Activated B cell treated with CpG ODN at 0.5 μM for 24 hours (primary cell): ENCODE measurements around the gene CD200R1L. TPM values are rescaled to one million over a fixed set of nuclear protein-coding genes. Genes with fewer than 3 reads are reported as not detected.
A peak's percentile ranks its signal among the peaks of the same experiment; 100 is the strongest.

ENCODE experiments used
- ATAC-seq: fragments of 200-7000 bp; cut with Tn5 transposase; one replicate; pipeline ENCODE4 v1.10.0; 2021; ENCODE audit warnings: low read depth, mild to moderate bottlenecking, moderate library complexity
- CTCF ChIA-PET: fragments of 350-600 bp; sonication (Branson Sonifier 250); formaldehyde crosslinking; loops from one replicate; lab custom pipeline; 2021; ENCODE audit warnings: antibody characterized with exemption; lab: Charles Lee
- POLR2A ChIA-PET: fragments of 350-600 bp; sonication (Branson Sonifier 250); formaldehyde crosslinking; loops from one replicate; lab custom pipeline; 2021; ENCODE audit warnings: antibody characterized with exemption; lab: Charles Lee
- DNase-seq: peaks from one replicate; pipeline ENCODE4 v3.0.0; 2022
- H3K27ac Mint-ChIP-seq: one replicate; pipeline ENCODE4 v1.8.0; 2020; ENCODE audit warnings: mixed read lengths
- H3K27me3 Mint-ChIP-seq: one replicate; pipeline ENCODE4 v1.8.0; 2021; ENCODE audit warnings: mixed read lengths
- H3K36me3 Mint-ChIP-seq: one replicate; pipeline ENCODE4 v1.8.0; 2021; ENCODE audit warnings: low read depth, mixed read lengths
- H3K4me1 Mint-ChIP-seq: one replicate; pipeline ENCODE4 v1.8.0; 2021; ENCODE audit warnings: mixed read lengths
- H3K4me3 Mint-ChIP-seq: one replicate; pipeline ENCODE4 v1.8.0; 2020; ENCODE audit warnings: mild to moderate bottlenecking, mixed read lengths
- H3K9me3 Mint-ChIP-seq: one replicate; pipeline ENCODE4 v1.8.0; 2020; ENCODE audit warnings: mixed read lengths
- CTCF ChIP-seq: fragments of 200-600 bp; IDR thresholded peaks from one replicate; pipeline ENCODE4 v1.8.0; 2022; ENCODE audit warnings: antibody characterized with exemption, mild to moderate bottlenecking
- intact Hi-C: fragments of 100-400 bp; cut with micrococcal nuclease; formaldehyde crosslinking; loops from one replicate; pipeline ENCODE4 v1.15.1; 2024
- total RNA-seq: library from RNA; stranded (reverse); gene quantifications from 2 replicates; pipeline ENCODE4 v1.2.3, GENCODE V29; 2022

The CD200R1L gene
- total RNA-seq, 1 donor from 2014 or later, result not detected

- Mint-ChIP-seq H3K4me3 (no peak overlapping the region), H3K4me1 (peaks cover 19% of the 10 kb centered on the region), H3K27ac (no peak overlapping the region), H3K27me3 (no peaks in the 10 kb centered on the region), H3K36me3 (no peaks in the 10 kb centered on the region), H3K9me3 (peaks cover 5% of the 10 kb centered on the region)
- no peak for TF ChIP-seq CTCF
- ChIA-PET POLR2A (no interaction called here), CTCF (interaction anchor here (0.9 kb wide), 1 partner anchor 26 kb away, joined by 3 read pairs; no protein-coding TSS in a partner anchor)
- DNase-seq (no peak), ATAC-seq (no peak)
- intact Hi-C loops, result no loop called here
Observed at GRCh38 chr3:112799946-112800345, 46.7 kb downstream of the CD200R1L start.

- H3K4me3 Mint-ChIP-seq, result peak overlapping the region; percentile 12
- no peak for TF ChIP-seq CTCF
- CTCF ChIA-PET, result interaction anchor here (1.3 kb wide), 1 partner anchor 185 kb away, joined by 3 read pairs; no protein-coding TSS in a partner anchor
- intact Hi-C loops, result loop anchor here (2.0 kb wide), 1 partner anchor 16 kb away; no protein-coding TSS in a partner anchor
- peaks cover 27% of the 10 kb centered on the region for H3K4me1 Mint-ChIP-seq
- peaks cover 5% of the 10 kb centered on the region for H3K9me3 Mint-ChIP-seq
- DNase-seq (no peak), ATAC-seq (peak; percentile 31)
- H3K36me3 Mint-ChIP-seq, result no peaks in the 10 kb centered on the region
- peak overlapping the region; percentile 46 for H3K27ac Mint-ChIP-seq
- POLR2A ChIA-PET, result no interaction called here
- H3K27me3 Mint-ChIP-seq, result no peaks in the 10 kb centered on the region
Observed at GRCh38 chr3:112794622-112795172, 52.0 kb downstream of the CD200R1L start.

GRCh38 chr3:112793326-112794081, 53.2 kb downstream of the CD200R1L start:
- Mint-ChIP-seq H3K4me3 (peak overlapping the region; percentile 4), H3K36me3 (no peaks in the 10 kb centered on the region), H3K27ac (no peak overlapping the region), H3K9me3 (peaks cover 5% of the 10 kb centered on the region), H3K4me1 (peaks cover 27% of the 10 kb centered on the region), H3K27me3 (no peaks in the 10 kb centered on the region)
- no peak for TF ChIP-seq CTCF
- DNase-seq (no peak), ATAC-seq (no peak)
- ChIA-PET POLR2A (no interaction called here), CTCF (interaction anchor here (0.8 to 1.3 kb wide), 2 partner anchors 15 to 186 kb away, joined by 3 read pairs; no protein-coding TSS in a partner anchor)
- intact Hi-C loops, result loop anchor here (2.0 kb wide), 1 partner anchor 17 kb away; no protein-coding TSS in a partner anchor

- intact Hi-C loops, result no loop called here
- Mint-ChIP-seq H3K27ac (no peak overlapping the region), H3K36me3 (no peaks in the 10 kb centered on the region), H3K4me3 (no peak overlapping the region), H3K4me1 (peaks cover 27% of the 10 kb centered on the region), H3K9me3 (peaks cover 11% of the 10 kb centered on the region), H3K27me3 (no peaks in the 10 kb centered on the region)
- POLR2A ChIA-PET, result no interaction called here
- no peak for TF ChIP-seq CTCF
- CTCF ChIA-PET, result interaction anchor here (1.1 kb wide), 1 partner anchor 57 kb away, joined by 3 read pairs; no protein-coding TSS in a partner anchor
- ATAC-seq (no peak), DNase-seq (no peak)
Observed at GRCh38 chr3:112791736-112792135, 54.9 kb downstream of the CD200R1L start.

GRCh38 chr3:112789787-112790186, 56.9 kb downstream of the CD200R1L start:
- TF ChIP-seq CTCF, result no peak
- ChIA-PET CTCF (no interaction called here), POLR2A (interaction anchor here (0.6 kb wide), 1 partner anchor 40 kb away, joined by 5 read pairs; no protein-coding TSS in a partner anchor)
- intact Hi-C loops, result no loop called here
- Mint-ChIP-seq H3K36me3 (no peaks in the 10 kb centered on the region), H3K27ac (no peak overlapping the region), H3K9me3 (peaks cover 11% of the 10 kb centered on the region), H3K4me1 (peaks cover 22% of the 10 kb centered on the region), H3K27me3 (no peaks in the 10 kb centered on the region), H3K4me3 (no peak overlapping the region)
- no peak for DNase-seq
- no peak for ATAC-seq
